Left lobe of liver (tissue), 2 donors: ENCODE measurements around the gene USP13. TPM values are rescaled to one million over a fixed set of nuclear protein-coding genes. Genes with fewer than 3 reads are reported as not detected.

Experiments
- ATAC-seq: fragments of 200-7000 bp; cut with Tn5 transposase; one replicate; pipeline ENCODE4 v1.9.1; 2020; ENCODE audit warnings: mild to moderate bottlenecking, moderate library complexity
- DNase-seq: peaks from one replicate; pipeline ENCODE4 v3.0.0-alpha.2; 2020; ENCODE audit warnings: low spot score
- total RNA-seq: library from RNA; stranded (reverse); gene quantifications from one replicate; pipeline ENCODE4 v1.2.1, GENCODE V29; 2021
- donor health status: DM: no; HTN: no; CAD: no; lungs with moderate emphysema.
- donor health status: DM: no; HTN: yes; CAD: no.

USP13 gene
- total RNA-seq, 1 donor from 2014 or later, result 6.3 TPM

- DNase-seq, result no peak
- ATAC-seq, result no peak
Observed at GRCh38 chr3:179694731-179695130, 41.9 kb downstream of the USP13 start.

- ATAC-seq, result no peak
Observed at GRCh38 chr3:179695672-179696313, 43.0 kb downstream of the USP13 start.

GRCh38 chr3:179697736-179698332 lies 45.0 kb downstream of the USP13 start:
- DNase-seq (no peak), ATAC-seq (no peak)

More at GRCh38 chr3:179695672-179696313, 43.0 kb downstream of the USP13 start:
- no peak for DNase-seq

- DNase-seq (no peak), ATAC-seq (no peak)
Observed at GRCh38 chr3:179700716-179701115, 47.9 kb downstream of the USP13 start.

- ATAC-seq, result no peak
- DNase-seq, result no peak
Observed at GRCh38 chr3:179701176-179701827, 48.5 kb downstream of the USP13 start.

GRCh38 chr3:179702271-179702947 lies 49.6 kb downstream of the USP13 start:
- DNase-seq (no peak), ATAC-seq (no peak)

GRCh38 chr3:179703816-179704215 lies 51.0 kb downstream of the USP13 start:
- no peak for ATAC-seq
- DNase-seq, result no peak

- DNase-seq (peak; percentile 65), ATAC-seq (peak; percentile 95)
Observed at GRCh38 chr3:179706233-179706632, 53.4 kb downstream of the USP13 start.

- no peak for DNase-seq
- ATAC-seq, result no peak
Observed at GRCh38 chr3:179710079-179710478, 57.2 kb downstream of the USP13 start.

GRCh38 chr3:179713643-179714090 lies 60.8 kb downstream of the USP13 start:
- DNase-seq (no peak), ATAC-seq (no peak)

GRCh38 chr3:179715582-179715981 lies 62.7 kb downstream of the USP13 start:
- DNase-seq (no peak), ATAC-seq (no peak)

- ATAC-seq (no peak), DNase-seq (no peak)
Observed at GRCh38 chr3:179716226-179716625, 63.4 kb downstream of the USP13 start.

GRCh38 chr3:179716811-179717210 lies 64.0 kb downstream of the USP13 start:
- no peak for DNase-seq
- no peak for ATAC-seq

- DNase-seq (no peak), ATAC-seq (no peak)
Observed at GRCh38 chr3:179717219-179717618, 64.4 kb downstream of the USP13 start.

GRCh38 chr3:179719048-179719734 lies 66.4 kb downstream of the USP13 start:
- DNase-seq, result no peak
- ATAC-seq, result no peak

GRCh38 chr3:179720196-179720595 lies 67.4 kb downstream of the USP13 start:
- DNase-seq (no peak), ATAC-seq (no peak)

GRCh38 chr3:179723617-179724016 lies 70.8 kb downstream of the USP13 start:
- no peak for DNase-seq
- ATAC-seq, result no peak

GRCh38 chr3:179726075-179726699 lies 73.3 kb downstream of the USP13 start:
- DNase-seq, result no peak
- no peak for ATAC-seq

- DNase-seq, result no peak
- ATAC-seq, result no peak
Observed at GRCh38 chr3:179729086-179729485, 76.2 kb downstream of the USP13 start.

- DNase-seq, result no peak
- peak; percentile 40 for ATAC-seq
Observed at GRCh38 chr3:179729981-179730380, 77.1 kb downstream of the USP13 start.

- ATAC-seq (no peak), DNase-seq (no peak)
Observed at GRCh38 chr3:179730506-179730905, 77.7 kb downstream of the USP13 start.
